Renal cortical epithelial cell (primary cell): Measurements from ENCODE around the gene UBL7. TPM values are rescaled to one million over a fixed set of nuclear protein-coding genes. Genes with fewer than 3 reads are reported as not detected.

Experiments
- total RNA-seq: library from RNA; depleted of rRNA; stranded (reverse); fragments of >200 nt; gene quantifications from 2 replicates; pipeline ENCODE4 v1.2.3, GENCODE V29; 2014

The UBL7 gene
- total RNA-seq, 1 donor from 2014 or later: 31.2 TPM

Other genes starting within 250 kb of the UBL7 start
- gene CCDC33, start 224.8 kb downstream of the UBL7 start, total RNA-seq: not detected in 2 replicates
- 0.20 TPM in 1 of 2 replicates, not detected in the other for gene CYP11A1, start 93.5 kb downstream of the UBL7 start, total RNA-seq
- gene SEMA7A, start 27.2 kb downstream of the UBL7 start, total RNA-seq: 9.5 and 143 TPM in 2 replicates
- gene ARID3B, start 80.1 kb upstream of the UBL7 start, total RNA-seq: 1.7 and 3.1 TPM in 2 replicates
- 74.8 and 92.0 TPM in 2 replicates for gene CLK3, start 154.7 kb upstream of the UBL7 start, total RNA-seq
- gene EDC3, start 234.9 kb upstream of the UBL7 start, total RNA-seq: 5.4 and 16.5 TPM in 2 replicates